ENCODE measurements around the gene GRB10.

GRB10 gene

GRCh38 chr7:50673096-50673495, 109.6 kb downstream of the GRB10 start:
- DNase-seq (ENCODE audit: low read depth, low spot score) = no peak

GRCh38 chr7:50672045-50672444, 110.7 kb downstream of the GRB10 start:
- no peak for DNase-seq (ENCODE audit: low read depth, low spot score)

GRCh38 chr7:50671386-50671785, 111.3 kb downstream of the GRB10 start:
- DNase-seq (ENCODE audit: low read depth, low spot score) = no peak

GRCh38 chr7:50669890-50670289, 112.8 kb downstream of the GRB10 start:
- no peak for DNase-seq (ENCODE audit: low read depth, low spot score)

GRCh38 chr7:50667789-50668226, 114.9 kb downstream of the GRB10 start:
- no peak for DNase-seq (ENCODE audit: low read depth, low spot score)

GRCh38 chr7:50667338-50667737, 115.4 kb downstream of the GRB10 start:
- DNase-seq (ENCODE audit: low read depth, low spot score) = no peak

- no peak for DNase-seq (ENCODE audit: low read depth, low spot score)
Measured at GRCh38 chr7:50666124-50666496, 116.6 kb downstream of the GRB10 start.

GRCh38 chr7:50665403-50666123, 117.1 kb downstream of the GRB10 start:
- no peak for DNase-seq (ENCODE audit: low read depth, low spot score)

- no peak for DNase-seq (ENCODE audit: low read depth, low spot score)
Measured at GRCh38 chr7:50664937-50665336, 117.8 kb downstream of the GRB10 start.

GRCh38 chr7:50664461-50664922, 118.2 kb downstream of the GRB10 start:
- no peak for DNase-seq (ENCODE audit: low read depth, low spot score)

- no peak for DNase-seq (ENCODE audit: low read depth, low spot score)
Measured at GRCh38 chr7:50663396-50664102, 119.1 kb downstream of the GRB10 start.

GRCh38 chr7:50662996-50663395, 119.7 kb downstream of the GRB10 start:
- DNase-seq (ENCODE audit: low read depth, low spot score) = no peak

GRCh38 chr7:50662041-50662694, 120.5 kb downstream of the GRB10 start:
- no peak for DNase-seq (ENCODE audit: low read depth, low spot score)

GRCh38 chr7:50661345-50662040, 121.2 kb downstream of the GRB10 start:
- no peak for DNase-seq (ENCODE audit: low read depth, low spot score)

GRCh38 chr7:50660830-50661175, 121.9 kb downstream of the GRB10 start:
- DNase-seq (ENCODE audit: low read depth, low spot score) = no peak

GRCh38 chr7:50660040-50660829, 122.5 kb downstream of the GRB10 start:
- DNase-seq (ENCODE audit: low read depth, low spot score) = no peak

- DNase-seq (ENCODE audit: low read depth, low spot score) = no peak
Measured at GRCh38 chr7:50659329-50659965, 123.2 kb downstream of the GRB10 start.

GRCh38 chr7:50658696-50659095, 124.0 kb downstream of the GRB10 start:
- DNase-seq (ENCODE audit: low read depth, low spot score) = no peak

- DNase-seq (ENCODE audit: low read depth, low spot score) = no peak
Measured at GRCh38 chr7:50657912-50658311, 124.8 kb downstream of the GRB10 start.

GRCh38 chr7:50657341-50657873, 125.3 kb downstream of the GRB10 start:
- no peak for DNase-seq (ENCODE audit: low read depth, low spot score)

All from activated CD4-positive, CD25-positive, alpha-beta regulatory T cell treated with anti-CD3 and anti-CD28 coated beads, Interleukin-2, amount 50 U/mL, for 16 hours (primary cell).